HepG2 (cell line): ENCODE results near the gene PSMD6. TPM values are rescaled to one million over a fixed set of nuclear protein-coding genes. Genes with fewer than 3 reads are reported as not detected.
A peak's percentile ranks its signal among the peaks of the same experiment; 100 is the strongest.

Experiments used
- CREB1 ChIP-seq, 2 experiments: fragments of 450-650 bp in 1 of 2; IDR thresholded peaks; 2 replicates each; pipeline ENCODE4 v1.6.1; 2016 to 2017; ENCODE audit warnings: control low read depth in 1 of 2, mild to moderate bottlenecking in 1 of 2, missing compliant biosample characterization in 1 of 2, missing genetic modification characterization in 1 of 2
- GMEB2 ChIP-seq: IDR thresholded peaks from 2 replicates; pipeline ENCODE4 v1.6.1; 2016; ENCODE audit warnings: missing biosample characterization, missing genetic modification reagents, low read depth
- GPBP1L1 ChIP-seq: sonication (generic); formaldehyde crosslinking; IDR thresholded peaks from 2 replicates; pipeline ENCODE4 v1.5.0; 2020; ENCODE audit warnings: mild to moderate bottlenecking, missing genetic modification reagents
- MIER3 ChIP-seq: IDR thresholded peaks from 2 replicates; pipeline ENCODE4 v1.6.1; 2016; ENCODE audit warnings: missing compliant biosample characterization, borderline replicate concordance
- MIXL1 ChIP-seq: IDR thresholded peaks from 2 replicates; pipeline ENCODE4 v1.6.1; 2016
- NRL ChIP-seq: sonication (generic); formaldehyde crosslinking; IDR thresholded peaks from 2 replicates; pipeline ENCODE4 v1.5.0; 2020; ENCODE audit warnings: missing genetic modification reagents, mild to moderate bottlenecking, moderate library complexity, borderline replicate concordance
- POGZ ChIP-seq: sonication (generic); formaldehyde crosslinking; IDR thresholded peaks from 2 replicates; pipeline ENCODE4 v1.4.0; 2020; ENCODE audit warnings: mild to moderate bottlenecking, missing genetic modification reagents
- PRPF4 ChIP-seq: fragments of 200-400 bp; formaldehyde crosslinking; IDR thresholded peaks from 2 replicates; pipeline ENCODE4 v1.6.1; 2016; ENCODE audit warnings: low read length, low read depth; ENCODE audit not compliant: poor library complexity, severe bottlenecking
- UBTF ChIP-seq: sonication (generic); formaldehyde crosslinking; IDR thresholded peaks from 2 replicates; pipeline ENCODE4 v1.4.0; 2020; ENCODE audit warnings: mild to moderate bottlenecking, missing genetic modification reagents
- ZNF383 ChIP-seq: sonication (generic); formaldehyde crosslinking; IDR thresholded peaks from 2 replicates; pipeline ENCODE4 v1.4.0; 2020; ENCODE audit warnings: missing genetic modification reagents, mild to moderate bottlenecking, borderline replicate concordance
- ZNF407 ChIP-seq: sonication (generic); formaldehyde crosslinking; IDR thresholded peaks from one replicate; pipeline ENCODE4 v1.5.1; 2020; ENCODE audit warnings: mild to moderate bottlenecking, missing genetic modification reagents; ENCODE audit errors: not compliant biosample characterization
- ZNF616 ChIP-seq: sonication (generic); formaldehyde crosslinking; IDR thresholded peaks from 2 replicates; pipeline ENCODE4 v1.5.0; 2020; ENCODE audit warnings: low read depth, mild to moderate bottlenecking, missing genetic modification reagents
- polyA plus RNA-seq, 8 experiments: library from polyadenylated mRNA; depleted of rRNA in 3 of 8; stranded (reverse) in 7 of 8; unstranded in 1 of 8; fragments of >200 nt; fragmentation: Illumina TruSeq in 4 of 8; extraction: Trizol in 4 of 8; gene quantifications; 2 replicates each; pipeline versions ENCODE4 v1.2.1 to v1.2.3, GENCODE V29; 2011 to 2016; ENCODE audit warnings: low read depth in 4 of 8, missing spikeins in 1 of 8, mixed read lengths in 1 of 8; ENCODE audit not compliant: insufficient read depth in 1 of 8
- total RNA-seq, 5 experiments: library from RNA; depleted of rRNA; stranded (reverse); fragments of >200 nt; fragmentation: Illumina TruSeq; extraction: Trizol; gene quantifications; 2 replicates each; pipeline ENCODE4 v1.2.3, GENCODE V29; 2016; ENCODE audit warnings: low read depth in 1 of 5

PSMD6 gene
- total and polyA plus RNA-seq, 2 of the 13 experiments (the other 11 are each of a cell fraction or from before 2014, with no cell fraction given), result 36.8 to 117 TPM

GRCh38 chr3:63967675-63968611 is 55.4 kb downstream of the PSMD6 start (continued):
- TF ChIP-seq ZNF407, result no peak
- no peak for TF ChIP-seq GMEB2 (CRISPR knock-in tag)
- no peak for TF ChIP-seq ZNF383
- no peak for TF ChIP-seq CREB1 (IDR thresholded peaks at IDR 0.05)
- no peak for TF ChIP-seq CREB1 (CRISPR knock-in tag; IDR thresholded peaks at IDR 0.05)
- TF ChIP-seq UBTF (CRISPR knock-in tag), result peak; percentile 23; the same call in 1 of the 2 replicates
- TF ChIP-seq NRL (CRISPR knock-in tag), result no peak
- peak; percentile 72; the same call in 1 of the 2 replicates for TF ChIP-seq POGZ (CRISPR knock-in tag)
- TF ChIP-seq MIXL1 (CRISPR knock-in tag), result no peak; the same call in 1 of the 2 replicates
- no peak for TF ChIP-seq PRPF4
- no peak for TF ChIP-seq MIER3 (CRISPR knock-in tag)
- no peak for TF ChIP-seq GPBP1L1 (CRISPR knock-in tag)
- no peak for TF ChIP-seq ZNF616 (CRISPR knock-in tag)
